GM19463 (cell line): ENCODE data around the gene TLR10.
"Not testable (repeated sequence)": the region's sequence is repeated elsewhere in the genome, so short reads cannot be mapped to it uniquely, and the experiment has no call there.

ENCODE experiments used
- ATAC-seq: cut with Tn5 transposase; IDR thresholded peaks from one replicate; pipeline ENCODE4 v1.9.1; 2021; ENCODE audit warnings: mild to moderate bottlenecking, moderate library complexity; ENCODE audit not compliant: unreplicated experiment

Gene TLR10

GRCh38 chr4:38803833-38804653 is 21.3 kb upstream of the TLR10 start:
- peak; percentile 57 for ATAC-seq

GRCh38 chr4:38802561-38803355 is 20.0 kb upstream of the TLR10 start:
- no peak for ATAC-seq

- ATAC-seq: no peak
Measured at GRCh38 chr4:38800961-38801450, 18.2 kb upstream of the TLR10 start.

GRCh38 chr4:38800366-38800765 is 17.6 kb upstream of the TLR10 start:
- ATAC-seq: no peak

GRCh38 chr4:38795087-38795486 is 12.3 kb upstream of the TLR10 start:
- no peak for ATAC-seq

- no peak for ATAC-seq
Measured at GRCh38 chr4:38794051-38794450, 11.3 kb upstream of the TLR10 start.

- no peak for ATAC-seq
Measured at GRCh38 chr4:38791010-38791409, 8.2 kb upstream of the TLR10 start.

GRCh38 chr4:38788317-38788716 is 5.5 kb upstream of the TLR10 start:
- ATAC-seq: no peak

GRCh38 chr4:38787693-38788092 is 4.9 kb upstream of the TLR10 start:
- ATAC-seq: peak; percentile 34

- ATAC-seq: peak; percentile 61
Measured at GRCh38 chr4:38785901-38786402, 3.2 kb upstream of the TLR10 start.

- no peak for ATAC-seq
Measured at GRCh38 chr4:38785041-38785790, 2.4 kb upstream of the TLR10 start.

- ATAC-seq: no peak
Measured at GRCh38 chr4:38784141-38784540, 1.4 kb upstream of the TLR10 start.

- ATAC-seq: no peak
Measured at GRCh38 chr4:38783109-38783460, 295 bp upstream of the TLR10 start.

GRCh38 chr4:38781854-38782261 is 932 bp downstream of the TLR10 start:
- no peak for ATAC-seq

- no peak for ATAC-seq
Measured at GRCh38 chr4:38780833-38781484, 1.8 kb downstream of the TLR10 start.

- no peak for ATAC-seq
Measured at GRCh38 chr4:38779790-38780189, 3.0 kb downstream of the TLR10 start.

GRCh38 chr4:38777925-38778324 is 4.9 kb downstream of the TLR10 start:
- ATAC-seq: not testable (repeated sequence)

- ATAC-seq: no peak
Measured at GRCh38 chr4:38775326-38775725, 7.5 kb downstream of the TLR10 start.

GRCh38 chr4:38774181-38774955 is 8.4 kb downstream of the TLR10 start:
- no peak for ATAC-seq

- ATAC-seq: not testable (repeated sequence)
Measured at GRCh38 chr4:38770281-38770680, 12.5 kb downstream of the TLR10 start.
